ENCODE data around the gene NPHP4.

The NPHP4 gene

GRCh38 chr1:5970610-5971273 lies 21.5 kb downstream of the NPHP4 start:
- no peak for DNase-seq

- DNase-seq = no peak
Observed at GRCh38 chr1:5969168-5969567, 23.1 kb downstream of the NPHP4 start.

- DNase-seq = no peak
Observed at GRCh38 chr1:5968161-5968736, 24.0 kb downstream of the NPHP4 start.

- no peak for DNase-seq
Observed at GRCh38 chr1:5967351-5968160, 24.7 kb downstream of the NPHP4 start.

- DNase-seq = no peak
Observed at GRCh38 chr1:5966543-5967205, 25.6 kb downstream of the NPHP4 start.

GRCh38 chr1:5965586-5966131 lies 26.6 kb downstream of the NPHP4 start:
- no peak for DNase-seq

GRCh38 chr1:5962265-5963105 lies 29.7 kb downstream of the NPHP4 start:
- no peak for DNase-seq

- DNase-seq = no peak
Observed at GRCh38 chr1:5961601-5962000, 30.6 kb downstream of the NPHP4 start.

- DNase-seq = no peak
Observed at GRCh38 chr1:5960336-5960735, 31.9 kb downstream of the NPHP4 start.

GRCh38 chr1:5959667-5960230 lies 32.5 kb downstream of the NPHP4 start:
- DNase-seq = no peak

- DNase-seq = no peak
Observed at GRCh38 chr1:5959087-5959486, 33.1 kb downstream of the NPHP4 start.

GRCh38 chr1:5956022-5956830 lies 36.0 kb downstream of the NPHP4 start:
- DNase-seq = no peak

GRCh38 chr1:5955479-5955977 lies 36.7 kb downstream of the NPHP4 start:
- DNase-seq = peak; percentile 84

- peak; percentile 83 for DNase-seq
Observed at GRCh38 chr1:5954964-5955363, 37.3 kb downstream of the NPHP4 start.

- no peak for DNase-seq
Observed at GRCh38 chr1:5953386-5953785, 38.8 kb downstream of the NPHP4 start.

- no peak for DNase-seq
Observed at GRCh38 chr1:5951846-5952410, 40.3 kb downstream of the NPHP4 start.

- no peak for DNase-seq
Observed at GRCh38 chr1:5950994-5951785, 41.0 kb downstream of the NPHP4 start.

GRCh38 chr1:5950201-5950895 lies 41.9 kb downstream of the NPHP4 start:
- no peak for DNase-seq

- no peak for DNase-seq
Observed at GRCh38 chr1:5949761-5950100, 42.5 kb downstream of the NPHP4 start.
